NCI-H446 (cell line): ENCODE results near the gene PIGZ.
A peak's percentile ranks its signal among the peaks of the same experiment; 100 is the strongest.

Source experiments
- DNase-seq, 2 experiments: peaks; one replicate each; lab custom pipeline; 2025; lab: John Stamatoyannopoulos, UW

PIGZ gene

DNA sequence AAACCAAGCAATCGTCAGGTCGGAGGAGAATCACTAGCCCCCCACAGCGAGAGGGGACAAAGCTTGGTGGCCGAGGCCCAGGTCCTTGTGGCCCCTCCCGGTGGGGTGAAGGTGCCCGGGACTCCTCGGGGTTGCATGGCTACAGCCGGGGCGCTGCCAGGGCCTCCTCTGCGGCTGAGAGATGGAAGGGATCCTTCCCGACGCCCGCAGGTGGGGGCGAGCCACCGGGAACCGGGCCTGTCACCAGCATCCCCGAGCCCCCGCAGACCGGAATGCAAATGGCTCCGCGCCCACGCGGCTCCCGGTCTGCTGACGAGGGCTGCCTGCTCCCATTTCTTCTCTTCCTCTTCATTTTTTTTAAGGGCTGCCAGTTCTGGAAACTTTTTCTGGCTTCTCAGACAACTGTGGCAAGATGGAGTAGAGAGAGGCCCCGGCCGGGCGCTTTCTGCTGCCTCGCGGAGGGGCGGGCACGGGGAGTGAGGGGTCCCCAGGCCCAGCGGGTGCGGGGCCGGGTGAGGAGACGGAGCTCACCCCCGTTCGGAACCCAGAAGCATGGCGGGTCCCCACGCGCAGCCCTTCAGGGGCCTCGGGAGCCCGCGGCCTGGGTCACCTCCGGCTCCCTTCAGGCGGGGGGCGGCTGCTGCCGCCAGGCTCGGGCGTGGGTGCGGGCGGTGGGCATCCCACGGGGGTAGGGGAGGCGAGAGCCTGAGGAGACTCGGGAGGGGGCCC, 33.5 kb upstream of the PIGZ start:
- DNase-seq: no peak

DNA sequence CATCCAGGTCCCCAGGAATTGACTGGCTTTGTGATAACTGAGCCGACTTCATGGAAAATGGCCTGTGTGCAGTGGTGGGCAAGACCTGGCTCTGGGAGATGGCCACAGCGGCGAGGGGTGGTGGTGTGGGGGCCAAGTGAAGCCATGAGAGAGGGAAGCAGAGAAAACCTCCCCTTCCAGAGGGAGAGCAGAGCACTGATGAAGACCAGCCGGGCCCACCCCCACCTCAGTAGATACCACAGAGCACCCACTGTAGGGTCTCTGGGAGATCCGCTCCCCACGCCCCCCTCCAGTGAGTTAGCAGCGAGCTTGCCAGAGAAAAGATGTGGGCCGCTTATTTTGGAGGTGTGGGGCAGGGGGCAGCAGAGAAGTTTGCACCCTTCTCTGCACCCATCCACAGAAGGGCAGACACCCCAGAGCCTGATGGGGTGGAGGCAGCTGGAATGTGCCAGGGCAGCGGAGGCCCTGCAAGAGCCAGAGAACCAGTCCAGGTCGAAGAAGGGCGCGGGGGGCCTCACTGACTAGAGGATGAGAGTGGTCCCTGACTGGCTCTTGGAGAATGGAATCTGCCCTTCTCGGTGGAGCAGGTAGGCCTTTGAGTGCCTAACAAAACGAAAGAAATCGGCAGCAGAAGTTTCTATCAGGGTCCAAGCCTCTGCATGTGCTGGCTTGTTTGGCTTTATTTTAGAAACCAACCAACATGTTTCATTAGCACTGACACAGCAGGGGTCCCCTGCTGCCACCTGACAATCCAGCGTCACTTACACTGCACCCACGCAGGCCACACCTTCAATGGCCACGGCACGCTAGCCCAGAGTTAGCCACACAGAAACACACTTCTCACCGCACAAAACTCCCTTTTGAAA, 32.7 kb upstream of the PIGZ start:
- no peak for DNase-seq

DNA sequence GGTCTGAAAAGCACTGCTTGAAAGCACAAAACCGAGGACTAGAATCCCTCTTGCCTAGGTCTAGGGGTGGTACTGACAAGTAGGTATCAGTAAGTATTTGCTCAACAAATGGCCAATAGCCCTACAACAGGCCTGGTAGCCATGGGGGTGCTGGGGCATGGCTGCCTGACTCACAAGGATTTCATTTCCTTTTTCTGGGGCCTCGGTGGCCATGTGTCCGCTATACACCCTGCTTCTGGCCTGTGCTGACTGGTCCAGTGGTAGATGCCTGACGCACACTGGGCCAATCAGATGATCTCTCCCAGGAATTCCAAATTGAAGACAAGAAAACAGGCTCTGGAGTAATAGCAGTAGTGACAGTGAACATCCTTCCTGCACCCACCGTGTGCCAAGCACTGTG, 31.6 kb upstream of the PIGZ start:
- no peak for DNase-seq

DNA sequence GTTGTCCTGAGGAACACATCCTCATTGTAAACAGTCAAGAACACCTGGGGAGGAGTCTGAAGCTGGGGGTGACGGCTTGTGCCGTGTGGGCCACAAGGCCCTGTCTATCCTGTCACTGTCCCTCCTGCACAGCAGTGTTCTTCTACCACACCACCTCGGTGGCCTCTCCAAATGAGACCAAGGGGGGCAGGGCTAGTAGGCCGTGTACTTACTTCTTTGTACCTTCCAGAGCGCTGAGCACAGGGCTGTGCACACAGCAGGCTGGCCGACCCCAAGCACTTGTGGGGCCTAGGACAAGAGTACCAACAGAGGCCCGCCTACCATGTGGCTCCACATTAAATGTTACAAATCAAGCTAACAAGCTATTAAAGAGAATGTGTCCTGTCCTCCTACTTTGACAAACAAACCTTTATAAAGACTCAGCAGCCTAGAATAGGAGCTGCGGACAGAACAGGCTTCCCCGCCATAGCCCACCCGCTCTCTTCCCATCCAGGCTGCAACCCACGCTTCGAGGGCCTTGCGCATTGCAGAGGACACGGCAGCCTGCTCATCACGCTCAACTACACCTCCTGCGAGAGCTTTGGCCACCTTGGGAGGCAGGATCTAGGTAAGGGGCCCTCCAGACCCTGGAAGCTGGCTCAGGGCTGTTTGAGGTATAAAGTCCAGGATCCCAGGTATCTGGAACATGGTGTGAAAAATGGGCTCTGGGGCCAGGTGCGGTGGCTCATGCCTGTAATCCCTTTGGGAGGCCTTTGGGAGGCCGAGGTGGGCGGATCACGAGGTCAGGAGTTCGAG, 30.5 kb upstream of the PIGZ start:
- no peak for DNase-seq

DNA sequence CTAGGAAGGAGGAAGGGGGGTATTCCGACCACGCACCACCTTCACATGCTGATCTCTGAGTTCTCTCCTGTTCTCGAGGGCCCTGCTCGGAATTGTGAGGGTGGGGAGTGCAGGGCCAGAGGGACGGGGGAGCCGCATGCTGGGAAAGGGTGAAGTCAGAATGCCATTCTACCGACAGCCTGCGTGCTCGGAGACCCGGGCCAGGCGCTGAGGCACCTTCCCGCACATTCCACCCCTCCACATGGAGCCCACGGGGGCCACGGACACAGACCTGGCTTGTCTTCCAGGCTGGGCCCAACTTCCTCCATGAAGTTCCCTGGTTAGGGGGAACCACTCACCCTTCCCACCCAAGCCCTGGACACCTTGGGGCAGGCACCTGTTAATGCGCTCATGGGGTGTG, 28.7 kb upstream of the PIGZ start:
- DNase-seq: no peak

DNA sequence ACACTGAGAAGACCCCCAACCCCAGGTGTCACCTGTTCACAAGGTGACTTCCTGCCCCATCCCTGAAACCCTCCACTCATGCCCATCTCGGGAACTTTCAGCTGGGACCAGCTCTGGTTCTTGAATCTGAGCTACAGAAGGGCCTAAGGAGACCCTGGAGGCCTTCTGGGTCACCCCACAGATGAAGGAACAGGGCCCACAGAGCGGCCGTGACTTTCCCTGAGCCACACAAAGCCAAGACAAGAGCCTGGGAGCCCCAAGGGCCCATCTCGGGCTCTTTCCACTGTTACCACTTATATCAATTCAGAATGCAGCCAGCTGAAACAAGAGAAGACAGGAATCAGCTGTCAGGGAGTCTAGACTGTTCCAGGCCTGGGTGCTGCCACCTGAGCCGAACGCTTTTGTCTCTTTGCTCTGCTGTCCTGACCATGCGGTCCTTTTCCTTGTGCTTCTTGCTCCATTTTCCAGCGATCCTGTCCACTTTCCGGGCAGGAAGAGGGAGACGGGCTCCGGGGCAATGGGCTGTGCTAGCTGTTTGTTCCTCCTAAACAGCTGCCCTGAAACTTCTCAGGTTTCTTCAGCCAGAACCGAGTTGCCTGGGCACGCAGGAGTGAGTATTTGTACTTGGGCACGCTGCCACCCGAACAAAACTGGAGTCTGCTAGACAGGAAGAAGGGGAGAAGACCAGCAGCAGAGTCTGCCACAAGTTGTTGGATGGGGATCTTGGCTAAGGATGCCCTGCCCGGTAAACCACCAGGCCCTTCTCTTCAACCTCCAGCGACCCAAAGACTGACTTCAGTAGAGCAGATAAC, 28.0 kb upstream of the PIGZ start:
- DNase-seq: peak in 1 of 2 experiments; percentile 26

DNA sequence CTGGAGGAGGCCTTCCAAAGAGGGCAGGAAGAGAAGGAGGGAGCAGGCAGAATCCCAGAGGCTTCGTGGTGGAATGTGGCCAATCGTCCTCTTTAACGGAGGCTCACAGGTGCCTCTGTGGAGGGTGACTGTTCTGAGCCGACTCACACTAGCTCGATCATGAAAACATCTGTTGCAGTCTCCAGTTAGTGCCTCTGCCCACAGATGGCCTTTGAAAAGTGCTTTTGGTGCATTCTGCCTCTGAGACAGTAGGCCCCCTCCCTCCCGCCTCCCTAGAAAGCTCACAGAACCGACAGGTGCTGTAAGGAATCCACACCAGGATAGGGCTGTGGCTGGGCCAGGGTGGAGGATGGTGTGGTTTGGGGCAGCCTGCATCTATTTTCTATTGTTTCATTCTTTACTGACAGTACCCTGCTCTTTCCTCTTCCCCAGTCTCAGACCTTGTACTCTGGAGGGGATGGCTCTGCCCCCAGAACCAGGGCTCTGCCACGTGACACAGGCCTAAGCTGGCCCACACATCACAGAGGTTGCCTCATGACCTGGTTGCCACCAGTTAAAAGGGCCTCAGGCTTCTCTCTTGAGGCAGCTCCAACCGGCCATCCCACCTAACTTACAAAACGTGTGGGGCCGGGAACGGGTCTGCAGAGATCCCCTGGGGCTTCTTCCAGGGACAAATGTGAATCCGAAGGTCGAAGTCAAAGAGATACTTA, 27.2 kb upstream of the PIGZ start:
- no peak for DNase-seq

DNA sequence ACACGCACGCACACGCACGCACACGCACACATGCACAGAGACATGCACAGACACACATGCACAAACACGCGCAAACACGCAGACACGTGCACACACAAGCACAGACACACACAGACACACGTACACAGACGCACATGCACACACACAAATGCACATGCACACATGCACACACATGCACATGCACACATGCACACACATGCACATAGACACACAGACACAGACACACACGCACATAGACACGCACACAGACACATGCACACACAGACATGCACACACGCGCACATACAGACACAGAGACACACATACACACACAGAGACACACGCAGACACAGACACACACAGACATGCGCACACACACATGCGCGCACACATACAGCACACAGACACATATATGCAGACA, 26.4 kb upstream of the PIGZ start:
- DNase-seq: no peak

DNA sequence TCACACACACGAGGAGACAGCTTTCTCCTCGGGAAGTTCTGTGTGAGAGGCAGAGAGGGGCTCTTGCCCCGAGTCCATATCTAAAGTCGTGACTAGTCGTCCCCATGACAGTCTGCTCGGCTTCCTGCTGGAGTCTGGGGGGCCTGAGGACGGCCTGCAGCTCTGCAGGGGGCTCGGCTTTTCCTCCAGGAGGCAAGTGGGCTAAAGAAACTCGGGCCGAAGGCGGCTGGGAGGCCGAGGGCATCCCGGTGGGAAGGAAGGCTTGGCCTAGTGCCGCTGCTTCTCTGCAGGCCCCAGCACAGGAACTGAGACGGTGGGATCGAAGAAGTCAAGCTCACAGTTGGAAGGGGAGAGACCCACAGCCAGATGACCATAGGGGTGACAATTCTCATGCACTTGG, 25.4 kb upstream of the PIGZ start:
- DNase-seq: no peak

DNA sequence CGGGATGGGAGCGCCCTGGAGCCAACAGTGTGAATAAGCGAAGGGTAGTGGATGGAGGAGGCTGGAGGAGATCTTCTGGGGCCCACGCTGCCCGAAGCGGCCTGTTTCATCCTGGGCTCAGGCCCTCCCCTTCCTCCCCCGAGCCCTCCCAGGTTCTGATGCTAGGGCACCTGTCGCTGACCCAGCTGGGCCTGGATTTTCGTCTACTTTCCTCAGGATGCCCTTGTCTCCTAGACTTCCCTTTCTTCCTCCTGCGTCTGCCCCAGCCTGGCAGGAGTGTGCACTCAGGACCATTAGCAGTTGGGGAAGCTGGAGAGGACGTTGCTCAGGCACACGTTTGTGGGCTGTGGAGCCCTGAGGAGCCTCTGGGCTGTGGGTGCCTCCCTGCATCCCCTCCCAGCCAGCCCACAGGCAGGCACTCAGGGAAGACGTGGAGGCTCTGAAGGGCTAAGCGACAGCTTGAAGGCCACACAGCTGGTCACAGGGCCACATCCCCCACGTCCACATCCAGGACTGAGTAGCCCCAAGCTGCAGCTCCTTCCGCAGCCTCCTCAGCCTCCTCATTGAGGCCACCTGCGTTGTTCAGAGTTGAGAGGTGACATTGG, 23.9 kb upstream of the PIGZ start:
- no peak for DNase-seq

DNA sequence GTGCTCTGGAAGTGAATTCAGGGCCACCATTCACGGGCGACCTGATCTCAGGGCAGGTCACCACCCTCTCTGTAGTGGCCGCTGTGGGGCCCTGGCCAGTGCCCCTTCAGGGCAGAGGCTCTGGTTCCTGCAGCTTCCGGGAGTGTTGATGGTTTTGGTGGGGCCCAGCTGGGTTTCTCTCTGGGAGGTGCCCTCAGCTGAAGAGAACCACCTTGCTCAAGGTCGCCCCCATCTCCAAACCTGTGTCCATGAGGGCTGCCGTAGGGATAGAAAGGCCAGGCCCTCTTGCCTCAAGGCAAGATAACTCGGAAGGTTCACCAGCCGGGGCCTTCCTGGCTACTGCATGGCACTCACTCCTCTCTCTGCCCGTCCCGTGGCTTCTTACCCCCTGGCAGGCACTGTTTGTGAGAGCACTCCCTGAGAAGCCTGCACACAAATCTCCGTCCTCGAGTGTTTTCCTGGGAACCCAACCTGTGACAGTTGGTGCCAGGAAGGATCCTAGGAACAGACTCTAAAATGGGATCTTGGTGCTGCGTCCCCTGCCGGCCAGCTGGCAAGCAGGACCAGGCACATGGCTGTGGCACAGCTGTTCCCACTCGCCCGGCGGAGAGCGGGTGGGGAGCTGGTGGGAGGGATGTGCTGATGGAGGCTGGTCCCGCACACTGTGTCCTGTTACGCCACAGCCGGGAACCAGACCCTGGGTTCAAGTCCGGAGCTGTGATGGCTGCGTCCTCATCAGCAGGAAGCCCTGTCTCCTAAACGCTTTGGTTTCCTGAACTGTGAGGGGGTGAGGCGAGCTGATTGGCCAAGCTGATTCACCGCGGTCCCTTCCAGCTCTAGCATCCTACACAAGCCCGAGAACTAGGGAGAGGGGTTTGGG, 23.2 kb upstream of the PIGZ start:
- DNase-seq: no peak

DNA sequence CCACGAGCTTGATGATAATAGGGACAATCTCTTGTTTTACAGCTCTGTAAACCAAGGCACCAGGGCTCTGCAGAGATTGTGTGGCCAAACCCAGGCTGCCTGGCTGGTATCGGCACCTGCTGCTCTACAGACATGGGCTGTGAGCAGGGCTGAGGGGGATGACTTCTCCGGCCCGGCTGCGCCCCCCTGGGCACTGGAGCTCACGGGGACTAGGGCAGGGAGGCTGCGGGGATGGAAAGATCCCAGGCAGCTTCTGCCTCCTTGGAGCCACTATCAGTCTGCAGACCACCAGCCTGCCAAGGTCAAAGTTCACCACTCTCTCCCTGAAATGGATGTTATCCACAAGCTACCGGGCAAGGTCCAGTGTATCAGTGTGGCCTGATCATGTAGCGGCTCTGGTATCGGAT, 22.0 kb upstream of the PIGZ start:
- no peak for DNase-seq

DNA sequence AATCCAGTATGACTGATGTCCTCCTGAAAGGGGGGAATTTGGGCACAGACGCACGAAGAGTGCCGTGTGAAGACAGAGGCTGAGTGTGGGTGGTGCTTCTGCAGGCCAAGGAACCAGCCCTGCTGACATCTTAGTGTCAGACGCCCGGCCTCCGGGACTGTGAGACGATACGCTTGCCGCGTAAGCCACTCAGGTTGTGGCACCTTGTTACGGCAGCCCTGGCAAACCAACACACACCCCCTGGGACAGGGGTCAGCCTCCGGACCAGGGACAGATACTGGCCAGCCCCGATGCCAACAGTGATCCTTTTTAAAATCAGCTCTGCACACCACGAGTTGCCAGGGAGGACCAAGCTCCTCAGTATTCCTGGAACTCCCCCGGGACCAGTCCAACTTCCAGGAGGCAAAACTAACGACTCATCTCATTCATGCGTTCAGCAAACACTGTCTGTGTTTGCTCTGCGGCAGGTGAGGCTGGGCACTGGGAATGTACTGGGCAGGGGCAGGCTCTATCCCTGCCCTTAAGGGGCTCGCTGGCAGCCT, 21.2 kb upstream of the PIGZ start:
- DNase-seq: no peak

DNA sequence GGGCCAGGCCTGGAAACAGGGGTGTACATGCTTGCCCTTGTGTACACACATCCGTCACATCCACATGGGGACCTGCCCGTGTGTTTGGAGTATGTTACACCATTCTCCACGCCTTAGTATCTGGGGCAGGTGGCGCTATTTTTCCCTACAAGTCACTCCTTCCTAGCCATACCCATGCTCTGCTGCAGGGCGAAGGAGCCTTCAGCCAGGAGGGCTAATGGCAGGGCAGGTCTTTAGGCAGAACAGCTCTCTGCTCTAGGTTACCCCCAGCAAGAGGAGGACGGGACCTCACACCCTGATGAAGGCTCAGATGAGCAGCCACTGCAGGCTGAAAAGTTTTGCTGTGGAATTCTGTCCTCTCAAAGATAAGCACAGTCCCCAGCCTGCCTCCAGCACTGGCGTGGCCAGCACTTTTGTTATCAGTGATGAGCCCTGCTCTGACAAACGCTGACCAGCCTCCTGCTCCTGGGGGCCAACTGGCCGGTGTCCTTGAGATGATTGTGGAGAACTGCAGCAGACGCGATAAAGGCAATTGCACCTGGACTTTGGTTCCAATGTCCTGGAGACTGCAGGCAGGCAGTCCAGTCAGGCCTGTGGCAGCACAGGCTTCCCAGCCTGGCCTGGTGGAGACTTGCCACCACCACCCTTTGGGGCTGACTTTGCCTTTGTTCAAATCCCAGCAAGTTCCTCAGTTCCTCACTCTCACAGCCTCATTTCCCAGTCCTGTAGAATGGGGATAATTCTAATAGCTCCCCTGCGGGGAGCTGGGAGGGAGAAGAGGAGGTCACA, 19.8 kb upstream of the PIGZ start:
- no peak for DNase-seq

DNA sequence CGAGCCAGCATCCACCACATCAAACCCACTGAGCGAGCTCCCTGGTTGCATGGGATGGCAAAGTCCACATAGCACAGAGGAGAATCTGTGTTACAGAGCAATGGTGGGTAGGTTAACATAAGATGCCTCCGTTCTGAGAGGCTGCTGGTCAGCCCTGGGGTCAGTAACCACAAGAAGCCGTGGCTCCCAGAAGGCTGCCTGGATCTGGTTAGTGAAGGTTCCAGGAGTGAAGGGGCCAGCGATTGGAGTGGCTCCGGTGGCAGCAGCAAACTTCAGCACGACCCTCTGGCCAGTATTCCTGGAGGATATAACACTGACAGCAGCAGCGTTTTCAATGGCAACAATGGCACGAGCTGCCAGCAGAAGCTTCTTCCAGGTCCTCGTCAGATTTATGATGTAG, 18.4 kb upstream of the PIGZ start:
- no peak for DNase-seq

DNA sequence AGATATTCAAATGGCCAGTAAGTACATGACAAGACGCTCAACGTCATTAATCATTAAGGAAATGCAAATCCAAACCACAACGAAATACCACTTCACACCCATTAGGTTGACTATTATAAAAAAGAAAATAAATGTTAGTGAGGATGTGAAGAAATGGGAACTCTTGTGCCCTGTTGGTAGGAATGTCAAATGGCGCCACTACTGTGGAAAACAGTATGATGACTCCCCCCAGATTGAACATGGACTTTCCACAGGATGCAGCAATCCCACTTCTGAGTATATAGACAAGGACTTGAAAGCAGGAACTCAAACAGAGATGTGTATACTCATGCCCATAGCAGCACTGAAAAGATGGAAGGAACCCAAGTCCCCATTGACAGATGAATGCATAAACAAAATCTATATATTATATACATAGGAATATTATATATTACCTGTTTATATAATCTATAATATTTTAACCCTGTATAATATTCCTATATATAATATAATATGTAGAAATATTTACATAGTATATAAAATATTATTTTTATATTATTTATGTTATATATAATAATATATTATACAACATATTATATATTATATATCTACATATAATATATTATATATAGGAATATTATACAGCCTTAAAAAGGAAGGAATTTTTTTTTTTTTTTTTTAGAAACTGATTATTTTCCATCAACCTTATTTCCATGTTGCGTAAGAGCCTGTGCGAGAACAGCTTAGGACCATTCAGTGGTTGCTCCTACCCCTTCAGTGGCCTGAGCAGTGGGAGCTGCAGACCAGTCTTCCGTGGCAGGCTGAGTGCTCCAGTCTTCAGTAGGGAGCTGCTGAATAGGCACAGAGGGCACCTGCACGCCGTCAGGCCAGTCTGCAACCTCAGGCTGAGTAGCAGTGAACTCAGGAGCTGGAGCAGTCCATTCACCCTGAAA, 17.6 kb upstream of the PIGZ start:
- DNase-seq: no peak

DNA sequence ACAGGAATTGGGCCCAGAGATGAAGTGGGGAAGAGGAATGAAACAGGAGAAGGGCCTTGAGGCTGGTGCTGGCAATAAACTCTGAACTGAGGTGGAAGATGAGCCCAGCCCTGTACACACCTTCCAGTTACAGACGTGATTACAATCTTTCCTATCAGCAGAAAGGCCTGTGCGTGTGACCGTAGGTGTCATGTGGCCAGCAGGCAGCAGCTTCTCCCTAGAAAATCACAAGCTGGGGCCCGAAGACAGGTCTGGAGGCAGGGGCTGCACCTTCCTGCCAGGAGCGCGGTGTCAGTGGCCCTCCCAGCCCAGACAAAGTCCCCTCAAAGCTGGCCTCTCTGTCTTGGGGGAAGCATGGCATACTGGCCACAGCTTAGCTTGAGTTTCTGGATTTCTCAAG, 16.7 kb upstream of the PIGZ start:
- no peak for DNase-seq

DNA sequence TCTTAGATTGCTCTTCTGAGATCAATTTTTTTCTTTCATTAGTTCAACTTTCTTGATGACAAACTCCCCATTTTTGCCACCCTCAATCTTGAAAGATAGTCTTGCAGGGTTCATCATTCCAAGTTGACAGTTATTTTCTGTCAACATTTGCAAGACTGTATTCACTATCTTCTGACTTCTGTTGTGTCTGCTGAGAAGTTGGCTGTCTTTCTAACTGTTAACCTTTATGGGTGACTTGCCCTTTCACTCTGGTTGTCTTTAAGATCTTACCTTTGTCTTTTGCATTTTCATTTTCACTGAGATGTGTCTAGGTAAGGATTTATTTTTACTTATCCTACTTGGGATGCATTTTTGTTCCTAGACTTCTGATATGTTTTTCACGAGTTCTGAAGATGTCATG, 14.6 kb upstream of the PIGZ start:
- DNase-seq: no peak
